HepG2 (cell line): Measurements from ENCODE around the gene OSBPL2. TPM values are rescaled to one million over a fixed set of nuclear protein-coding genes. Genes with fewer than 3 reads are reported as not detected.

ENCODE experiments used
- AGO2 ChIP-seq: fragments of 200-400 bp; formaldehyde crosslinking; optimal IDR thresholded peaks from 2 replicates; pipeline ENCODE3; 2017; ENCODE audit warnings: mild to moderate bottlenecking, low read depth, low read length, moderate library complexity
- GTF3A ChIP-seq: sonication (generic); formaldehyde crosslinking; conservative IDR thresholded peaks from 2 replicates; pipeline ENCODE4 v1.4.0; 2020; ENCODE audit warnings: mild to moderate bottlenecking, missing genetic modification reagents
- GZF1 ChIP-seq: sonication (generic); formaldehyde crosslinking; IDR thresholded peaks from 2 replicates; pipeline ENCODE4 v1.5.1; 2020; ENCODE audit warnings: mild to moderate bottlenecking, missing genetic modification reagents
- HNF4G ChIP-seq, 2 experiments: sonication (generic) in 1 of 2; formaldehyde crosslinking in 1 of 2; IDR thresholded peaks; 2 replicates each; pipeline versions ENCODE4 v1.4.0 to v1.6.1; 2011 to 2020; ENCODE audit warnings: borderline replicate concordance in 2 of 2, low read depth in 2 of 2, mild to moderate bottlenecking in 2 of 2, low read length in 1 of 2, missing genetic modification reagents in 1 of 2, moderate library complexity in 1 of 2
- MZF1 ChIP-seq: sonication (generic); formaldehyde crosslinking; IDR thresholded peaks from 2 replicates; pipeline ENCODE4 v1.8.1; 2023; ENCODE audit warnings: mild to moderate bottlenecking, missing genetic modification reagents, borderline replicate concordance
- NRL ChIP-seq: sonication (generic); formaldehyde crosslinking; IDR thresholded peaks from 2 replicates; pipeline ENCODE4 v1.5.0; 2020; ENCODE audit warnings: missing genetic modification reagents, mild to moderate bottlenecking, moderate library complexity, borderline replicate concordance
- TCF7L2 ChIP-seq: IDR thresholded peaks from 2 replicates; pipeline ENCODE4 v1.6.1; 2011; ENCODE audit warnings: mild to moderate bottlenecking, low read depth, low read length, moderate library complexity
- TEAD2 ChIP-seq: sonication (generic); formaldehyde crosslinking; IDR thresholded peaks from 2 replicates; pipeline ENCODE4 v1.9.0; 2021; ENCODE audit warnings: missing genetic modification reagents
- ZFYVE20 ChIP-seq: sonication (generic); formaldehyde crosslinking; IDR thresholded peaks from 2 replicates; pipeline ENCODE4 v1.8.0; 2023; ENCODE audit warnings: low read depth, mild to moderate bottlenecking, moderate library complexity, missing genetic modification reagents, borderline replicate concordance
- ZMYM3 ChIP-seq: sonication (generic); formaldehyde crosslinking; IDR thresholded peaks from 2 replicates; pipeline ENCODE4 v1.5.1; 2020; ENCODE audit warnings: mild to moderate bottlenecking, missing genetic modification reagents
- ZNF20 ChIP-seq: sonication (generic); formaldehyde crosslinking; IDR thresholded peaks from 2 replicates; pipeline ENCODE4 v1.4.0; 2020; ENCODE audit warnings: mild to moderate bottlenecking, moderate library complexity, missing genetic modification reagents
- ZNF343 ChIP-seq: sonication (generic); formaldehyde crosslinking; IDR thresholded peaks from 2 replicates; pipeline ENCODE4 v1.4.0; 2020; ENCODE audit warnings: mild to moderate bottlenecking, missing genetic modification reagents
- ZNF629 ChIP-seq: sonication (generic); formaldehyde crosslinking; conservative IDR thresholded peaks from 2 replicates; pipeline ENCODE4 v1.5.0; 2020; ENCODE audit warnings: missing genetic modification reagents
- polyA plus RNA-seq, 8 experiments: library from polyadenylated mRNA; depleted of rRNA in 3 of 8; stranded (reverse) in 7 of 8; unstranded in 1 of 8; fragments of >200 nt; fragmentation: Illumina TruSeq in 4 of 8; extraction: Trizol in 4 of 8; gene quantifications; 2 replicates each; pipeline versions ENCODE4 v1.2.1 to v1.2.3, GENCODE V29; 2011 to 2016; ENCODE audit warnings: low read depth in 4 of 8, missing spikeins in 1 of 8, mixed read lengths in 1 of 8; ENCODE audit not compliant: insufficient read depth in 1 of 8
- total RNA-seq, 5 experiments: library from RNA; depleted of rRNA; stranded (reverse); fragments of >200 nt; fragmentation: Illumina TruSeq; extraction: Trizol; gene quantifications; 2 replicates each; pipeline ENCODE4 v1.2.3, GENCODE V29; 2016; ENCODE audit warnings: low read depth in 1 of 5
- TF ChIP-seq, protein P1 (sequence below): sonication (generic); formaldehyde crosslinking; IDR thresholded peaks from 2 replicates; pipeline ENCODE4 v1.9.0; 2021; ENCODE audit warnings: mild to moderate bottlenecking, missing genetic modification reagents
- TF ChIP-seq, protein P2 (sequence below): sonication (generic); formaldehyde crosslinking; conservative IDR thresholded peaks from 2 replicates; pipeline ENCODE4 v1.4.0; 2020; ENCODE audit warnings: missing genetic modification reagents
- TF ChIP-seq, protein P3 (sequence below): sonication (generic); formaldehyde crosslinking; IDR thresholded peaks from 2 replicates; pipeline ENCODE4 v1.4.0; 2020; ENCODE audit warnings: missing genetic modification reagents
- TF ChIP-seq, protein P4 (sequence below): sonication (generic); formaldehyde crosslinking; conservative IDR thresholded peaks from 2 replicates; pipeline ENCODE4 v1.8.0; 2022; ENCODE audit warnings: mild to moderate bottlenecking, moderate library complexity, missing genetic modification reagents

Gene OSBPL2
- total and polyA plus RNA-seq, 2 of the 13 experiments (the other 11 are each of a cell fraction or from before 2014, with no cell fraction given) = 18.5 to 37.4 TPM

DNA sequence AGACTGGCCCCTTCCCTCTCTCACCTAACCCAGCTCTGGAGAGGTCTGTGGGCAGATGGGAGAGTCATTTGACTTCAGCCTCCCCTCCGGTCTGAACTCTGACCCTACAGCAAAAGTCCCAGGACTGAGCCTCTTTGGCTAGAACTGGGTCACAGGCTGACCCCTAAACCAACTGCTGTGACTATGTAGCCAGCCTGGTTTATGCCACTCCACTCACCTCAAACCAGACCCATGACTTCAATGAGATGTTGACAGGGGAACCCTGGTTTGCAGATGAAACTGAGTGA lies 864 bp upstream of the OSBPL2 start (continued):
- TF ChIP-seq ZFYVE20 (CRISPR knock-in tag) = no peak
- TF ChIP-seq GTF3A (CRISPR knock-in tag) = no peak
- 0 out of 2 replicates have a peak, but pooled peaks have one; percentile 33 for TF ChIP-seq ZNF343 (CRISPR knock-in tag)
- no peak for TF ChIP-seq MZF1 (CRISPR knock-in tag)
- TF ChIP-seq AGO2 = no peak
- TF ChIP-seq, protein P1, sequence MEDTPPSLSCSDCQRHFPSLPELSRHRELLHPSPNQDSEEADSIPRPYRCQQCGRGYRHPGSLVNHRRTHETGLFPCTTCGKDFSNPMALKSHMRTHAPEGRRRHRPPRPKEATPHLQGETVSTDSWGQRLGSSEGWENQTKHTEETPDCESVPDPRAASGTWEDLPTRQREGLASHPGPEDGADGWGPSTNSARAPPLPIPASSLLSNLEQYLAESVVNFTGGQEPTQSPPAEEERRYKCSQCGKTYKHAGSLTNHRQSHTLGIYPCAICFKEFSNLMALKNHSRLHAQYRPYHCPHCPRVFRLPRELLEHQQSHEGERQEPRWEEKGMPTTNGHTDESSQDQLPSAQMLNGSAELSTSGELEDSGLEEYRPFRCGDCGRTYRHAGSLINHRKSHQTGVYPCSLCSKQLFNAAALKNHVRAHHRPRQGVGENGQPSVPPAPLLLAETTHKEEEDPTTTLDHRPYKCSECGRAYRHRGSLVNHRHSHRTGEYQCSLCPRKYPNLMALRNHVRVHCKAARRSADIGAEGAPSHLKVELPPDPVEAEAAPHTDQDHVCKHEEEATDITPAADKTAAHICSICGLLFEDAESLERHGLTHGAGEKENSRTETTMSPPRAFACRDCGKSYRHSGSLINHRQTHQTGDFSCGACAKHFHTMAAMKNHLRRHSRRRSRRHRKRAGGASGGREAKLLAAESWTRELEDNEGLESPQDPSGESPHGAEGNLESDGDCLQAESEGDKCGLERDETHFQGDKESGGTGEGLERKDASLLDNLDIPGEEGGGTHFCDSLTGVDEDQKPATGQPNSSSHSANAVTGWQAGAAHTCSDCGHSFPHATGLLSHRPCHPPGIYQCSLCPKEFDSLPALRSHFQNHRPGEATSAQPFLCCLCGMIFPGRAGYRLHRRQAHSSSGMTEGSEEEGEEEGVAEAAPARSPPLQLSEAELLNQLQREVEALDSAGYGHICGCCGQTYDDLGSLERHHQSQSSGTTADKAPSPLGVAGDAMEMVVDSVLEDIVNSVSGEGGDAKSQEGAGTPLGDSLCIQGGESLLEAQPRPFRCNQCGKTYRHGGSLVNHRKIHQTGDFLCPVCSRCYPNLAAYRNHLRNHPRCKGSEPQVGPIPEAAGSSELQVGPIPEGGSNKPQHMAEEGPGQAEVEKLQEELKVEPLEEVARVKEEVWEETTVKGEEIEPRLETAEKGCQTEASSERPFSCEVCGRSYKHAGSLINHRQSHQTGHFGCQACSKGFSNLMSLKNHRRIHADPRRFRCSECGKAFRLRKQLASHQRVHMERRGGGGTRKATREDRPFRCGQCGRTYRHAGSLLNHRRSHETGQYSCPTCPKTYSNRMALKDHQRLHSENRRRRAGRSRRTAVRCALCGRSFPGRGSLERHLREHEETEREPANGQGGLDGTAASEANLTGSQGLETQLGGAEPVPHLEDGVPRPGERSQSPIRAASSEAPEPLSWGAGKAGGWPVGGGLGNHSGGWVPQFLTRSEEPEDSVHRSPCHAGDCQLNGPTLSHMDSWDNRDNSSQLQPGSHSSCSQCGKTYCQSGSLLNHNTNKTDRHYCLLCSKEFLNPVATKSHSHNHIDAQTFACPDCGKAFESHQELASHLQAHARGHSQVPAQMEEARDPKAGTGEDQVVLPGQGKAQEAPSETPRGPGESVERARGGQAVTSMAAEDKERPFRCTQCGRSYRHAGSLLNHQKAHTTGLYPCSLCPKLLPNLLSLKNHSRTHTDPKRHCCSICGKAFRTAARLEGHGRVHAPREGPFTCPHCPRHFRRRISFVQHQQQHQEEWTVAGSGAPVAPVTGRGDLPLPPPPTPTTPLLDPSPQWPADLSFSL = 0 out of 2 replicates have a peak, but pooled peaks have one; percentile 24
- TF ChIP-seq ZNF629 (CRISPR knock-in tag) = no peak
- TF ChIP-seq, protein P2, sequence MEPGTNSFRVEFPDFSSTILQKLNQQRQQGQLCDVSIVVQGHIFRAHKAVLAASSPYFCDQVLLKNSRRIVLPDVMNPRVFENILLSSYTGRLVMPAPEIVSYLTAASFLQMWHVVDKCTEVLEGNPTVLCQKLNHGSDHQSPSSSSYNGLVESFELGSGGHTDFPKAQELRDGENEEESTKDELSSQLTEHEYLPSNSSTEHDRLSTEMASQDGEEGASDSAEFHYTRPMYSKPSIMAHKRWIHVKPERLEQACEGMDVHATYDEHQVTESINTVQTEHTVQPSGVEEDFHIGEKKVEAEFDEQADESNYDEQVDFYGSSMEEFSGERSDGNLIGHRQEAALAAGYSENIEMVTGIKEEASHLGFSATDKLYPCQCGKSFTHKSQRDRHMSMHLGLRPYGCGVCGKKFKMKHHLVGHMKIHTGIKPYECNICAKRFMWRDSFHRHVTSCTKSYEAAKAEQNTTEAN (CRISPR knock-in tag) = no peak
- no peak for TF ChIP-seq NRL
- TF ChIP-seq, protein P3, sequence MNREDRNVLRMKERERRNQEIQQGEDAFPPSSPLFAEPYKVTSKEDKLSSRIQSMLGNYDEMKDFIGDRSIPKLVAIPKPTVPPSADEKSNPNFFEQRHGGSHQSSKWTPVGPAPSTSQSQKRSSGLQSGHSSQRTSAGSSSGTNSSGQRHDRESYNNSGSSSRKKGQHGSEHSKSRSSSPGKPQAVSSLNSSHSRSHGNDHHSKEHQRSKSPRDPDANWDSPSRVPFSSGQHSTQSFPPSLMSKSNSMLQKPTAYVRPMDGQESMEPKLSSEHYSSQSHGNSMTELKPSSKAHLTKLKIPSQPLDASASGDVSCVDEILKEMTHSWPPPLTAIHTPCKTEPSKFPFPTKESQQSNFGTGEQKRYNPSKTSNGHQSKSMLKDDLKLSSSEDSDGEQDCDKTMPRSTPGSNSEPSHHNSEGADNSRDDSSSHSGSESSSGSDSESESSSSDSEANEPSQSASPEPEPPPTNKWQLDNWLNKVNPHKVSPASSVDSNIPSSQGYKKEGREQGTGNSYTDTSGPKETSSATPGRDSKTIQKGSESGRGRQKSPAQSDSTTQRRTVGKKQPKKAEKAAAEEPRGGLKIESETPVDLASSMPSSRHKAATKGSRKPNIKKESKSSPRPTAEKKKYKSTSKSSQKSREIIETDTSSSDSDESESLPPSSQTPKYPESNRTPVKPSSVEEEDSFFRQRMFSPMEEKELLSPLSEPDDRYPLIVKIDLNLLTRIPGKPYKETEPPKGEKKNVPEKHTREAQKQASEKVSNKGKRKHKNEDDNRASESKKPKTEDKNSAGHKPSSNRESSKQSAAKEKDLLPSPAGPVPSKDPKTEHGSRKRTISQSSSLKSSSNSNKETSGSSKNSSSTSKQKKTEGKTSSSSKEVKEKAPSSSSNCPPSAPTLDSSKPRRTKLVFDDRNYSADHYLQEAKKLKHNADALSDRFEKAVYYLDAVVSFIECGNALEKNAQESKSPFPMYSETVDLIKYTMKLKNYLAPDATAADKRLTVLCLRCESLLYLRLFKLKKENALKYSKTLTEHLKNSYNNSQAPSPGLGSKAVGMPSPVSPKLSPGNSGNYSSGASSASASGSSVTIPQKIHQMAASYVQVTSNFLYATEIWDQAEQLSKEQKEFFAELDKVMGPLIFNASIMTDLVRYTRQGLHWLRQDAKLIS (CRISPR knock-in tag) = no peak
- TF ChIP-seq TCF7L2 = no peak
- TF ChIP-seq TEAD2 (CRISPR knock-in tag) = no peak
- TF ChIP-seq GZF1 (CRISPR knock-in tag) = no peak
- TF ChIP-seq ZMYM3 (CRISPR knock-in tag) = no peak
- TF ChIP-seq ZNF20 (CRISPR knock-in tag) = no peak
- TF ChIP-seq, protein P4, sequence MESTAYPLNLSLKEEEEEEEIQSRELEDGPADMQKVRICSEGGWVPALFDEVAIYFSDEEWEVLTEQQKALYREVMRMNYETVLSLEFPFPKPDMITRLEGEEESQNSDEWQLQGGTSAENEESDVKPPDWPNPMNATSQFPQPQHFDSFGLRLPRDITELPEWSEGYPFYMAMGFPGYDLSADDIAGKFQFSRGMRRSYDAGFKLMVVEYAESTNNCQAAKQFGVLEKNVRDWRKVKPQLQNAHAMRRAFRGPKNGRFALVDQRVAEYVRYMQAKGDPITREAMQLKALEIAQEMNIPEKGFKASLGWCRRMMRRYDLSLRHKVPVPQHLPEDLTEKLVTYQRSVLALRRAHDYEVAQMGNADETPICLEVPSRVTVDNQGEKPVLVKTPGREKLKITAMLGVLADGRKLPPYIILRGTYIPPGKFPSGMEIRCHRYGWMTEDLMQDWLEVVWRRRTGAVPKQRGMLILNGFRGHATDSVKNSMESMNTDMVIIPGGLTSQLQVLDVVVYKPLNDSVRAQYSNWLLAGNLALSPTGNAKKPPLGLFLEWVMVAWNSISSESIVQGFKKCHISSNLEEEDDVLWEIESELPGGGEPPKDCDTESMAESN (CRISPR knock-in tag) = no peak
- peak; percentile 21; the same call in 1 of the 2 replicates for TF ChIP-seq HNF4G (IDR thresholded peaks at IDR 0.05; ENCODE audit: borderline replicate concordance, low read depth, low read length)
- no peak for TF ChIP-seq HNF4G (CRISPR knock-in tag; IDR thresholded peaks at IDR 0.05; ENCODE audit: borderline replicate concordance, low read depth)
